Chondrocyte (in vitro differentiated cells): ENCODE measurements around the gene MMP17. TPM values are rescaled to one million over a fixed set of nuclear protein-coding genes. Genes with fewer than 3 reads are reported as not detected.
A peak's percentile ranks its signal among the peaks of the same experiment; 100 is the strongest.
"Not testable (repeated sequence)": the region's sequence is repeated elsewhere in the genome, so short reads cannot be mapped to it uniquely, and the experiment has no call there.

ENCODE experiments used
- DNase-seq: peaks from one replicate; pipeline ENCODE4 v3.0.0; 2021; ENCODE audit warnings: mixed read lengths, low spot score
- H3K27ac Mint-ChIP-seq: one replicate; pipeline ENCODE4 v1.8.0; 2021; ENCODE audit warnings: mild to moderate bottlenecking, moderate library complexity, mixed read lengths; ENCODE audit not compliant: unreplicated experiment
- H3K27me3 Mint-ChIP-seq: 2 replicates; pipeline ENCODE4 v1.8.0; 2021; ENCODE audit warnings: low read depth, mixed read lengths
- H3K36me3 Mint-ChIP-seq: 2 replicates; pipeline ENCODE4 v1.8.0; 2021; ENCODE audit warnings: low read depth, mixed read lengths
- H3K4me1 Mint-ChIP-seq: 2 replicates; pipeline ENCODE4 v1.8.0; 2021; ENCODE audit warnings: low read depth, mild to moderate bottlenecking, mixed read lengths
- H3K4me3 Mint-ChIP-seq: one replicate; pipeline ENCODE4 v1.8.0; 2021; ENCODE audit warnings: mild to moderate bottlenecking, moderate library complexity, mixed read lengths; ENCODE audit not compliant: unreplicated experiment
- H3K9me3 Mint-ChIP-seq: 2 replicates; pipeline ENCODE4 v1.8.0; 2021; ENCODE audit warnings: low read depth, mixed read lengths
- CTCF ChIP-seq: fragments of 200-600 bp; sonication (generic); IDR thresholded peaks from 2 replicates; pipeline ENCODE4 v1.5.0; 2021; ENCODE audit warnings: antibody characterized with exemption, mild to moderate bottlenecking, moderate library complexity
- total RNA-seq: library from RNA; stranded (reverse); gene quantifications from 3 replicates; pipeline ENCODE4 v1.2.1, GENCODE V29; 2021

The MMP17 gene
- total RNA-seq, 1 donor from 2014 or later, result 1.3 TPM

- DNase-seq, result no peak
- peaks cover 21% of the 10 kb centered on the region for H3K4me1 Mint-ChIP-seq
- H3K9me3 Mint-ChIP-seq, result peaks cover 3% of the 10 kb centered on the region
- H3K36me3 Mint-ChIP-seq, result no peaks in the 10 kb centered on the region
- TF ChIP-seq CTCF, result no peak
- H3K27ac Mint-ChIP-seq, result peak overlapping the region; percentile 90
- H3K27me3 Mint-ChIP-seq, result no peaks in the 10 kb centered on the region
- no peak overlapping the region for H3K4me3 Mint-ChIP-seq
Observed at GRCh38 chr12:131871677-131872076, 43.5 kb downstream of the MMP17 start.

GRCh38 chr12:131872154-131873051, 44.2 kb downstream of the MMP17 start:
- Mint-ChIP-seq H3K36me3 (no peaks in the 10 kb centered on the region), H3K27ac (peak overlapping the region; percentile 90)
- no peak for DNase-seq

GRCh38 chr12:131873293-131873692, 45.1 kb downstream of the MMP17 start:
- DNase-seq, result no peak
- TF ChIP-seq CTCF, result no peak
- no peaks in the 10 kb centered on the region for H3K36me3 Mint-ChIP-seq
- H3K9me3 Mint-ChIP-seq, result peaks cover 3% of the 10 kb centered on the region
- H3K4me3 Mint-ChIP-seq, result no peak overlapping the region
- H3K27me3 Mint-ChIP-seq, result no peaks in the 10 kb centered on the region
- no peak overlapping the region for H3K27ac Mint-ChIP-seq
- H3K4me1 Mint-ChIP-seq, result peaks cover 21% of the 10 kb centered on the region

More at GRCh38 chr12:131872154-131873051, 44.2 kb downstream of the MMP17 start:
- no peak for TF ChIP-seq CTCF
- no peak overlapping the region for H3K4me3 Mint-ChIP-seq
- H3K27me3 Mint-ChIP-seq, result no peaks in the 10 kb centered on the region
- peaks cover 3% of the 10 kb centered on the region for H3K9me3 Mint-ChIP-seq
- H3K4me1 Mint-ChIP-seq, result peaks cover 21% of the 10 kb centered on the region

- H3K27me3 Mint-ChIP-seq, H3K4me3 Mint-ChIP-seq: not testable (repeated sequence)
Observed at GRCh38 chr12:131874972-131875371, 46.8 kb downstream of the MMP17 start.

GRCh38 chr12:131877216-131877615, 49.0 kb downstream of the MMP17 start:
- not testable (repeated sequence) for H3K36me3 Mint-ChIP-seq, H3K4me1 Mint-ChIP-seq, H3K9me3 Mint-ChIP-seq, DNase-seq, H3K27ac Mint-ChIP-seq, H3K4me3 Mint-ChIP-seq, H3K27me3 Mint-ChIP-seq

More at GRCh38 chr12:131874972-131875371, 46.8 kb downstream of the MMP17 start:
- peaks cover 18% of the 10 kb centered on the region for H3K4me1 Mint-ChIP-seq
- not testable (repeated sequence) for H3K36me3 Mint-ChIP-seq, H3K9me3 Mint-ChIP-seq, DNase-seq, H3K27ac Mint-ChIP-seq

- not testable (repeated sequence) for H3K27ac Mint-ChIP-seq, H3K4me1 Mint-ChIP-seq, H3K27me3 Mint-ChIP-seq, DNase-seq, H3K36me3 Mint-ChIP-seq, H3K9me3 Mint-ChIP-seq, H3K4me3 Mint-ChIP-seq
Observed at GRCh38 chr12:131878436-131878835, 50.2 kb downstream of the MMP17 start.
